AG04450 (cell line): ENCODE data around the gene LINGO1. TPM values are rescaled to one million over a fixed set of nuclear protein-coding genes. Genes with fewer than 3 reads are reported as not detected.

ENCODE experiments used
- CTCF ChIA-PET: fragments of 300-600, 350-600 bp; formaldehyde crosslinking; extraction: SDS; loops from one replicate; lab custom pipeline; 2022; ENCODE audit warnings: antibody characterized with exemption, inconsistent platforms; lab: Charles Lee
- POLR2A ChIA-PET: fragments of 350-600 bp; formaldehyde crosslinking; extraction: SDS; loops from one replicate; lab custom pipeline; 2021; ENCODE audit warnings: antibody characterized with exemption, inconsistent platforms; lab: Yijun Ruan, JAX
- DNase-seq: peaks from one replicate; pipeline ENCODE4 v3.0.0-alpha.2; 2011; ENCODE audit warnings: low read depth, low spot score
- H3K27ac ChIP-seq: one replicate; pipeline ENCODE4 v1.5.1; 2012; ENCODE audit warnings: low read depth, low read length, control low read depth
- H3K27me3 ChIP-seq: one replicate; pipeline ENCODE4 v1.6.0; 2012; ENCODE audit warnings: low read length; ENCODE audit not compliant: control insufficient read depth, insufficient read depth
- H3K4me3 ChIP-seq: 2 replicates; pipeline ENCODE4 v1.5.1; 2011; ENCODE audit warnings: mild to moderate bottlenecking, low read depth, low read length, control low read depth
- H3K9me3 ChIP-seq: 2 replicates; pipeline ENCODE4 v1.5.1; 2012; ENCODE audit warnings: low read length; ENCODE audit not compliant: control insufficient read depth, insufficient read depth
- polyA plus RNA-seq: library from polyadenylated mRNA; depleted of rRNA; stranded (reverse); fragments of >200 nt; gene quantifications from 2 replicates; pipeline ENCODE4 v1.2.3, GENCODE V29; 2011
- TF ChIP-seq, protein P1 (sequence below): IDR thresholded peaks from 2 replicates; pipeline ENCODE4 v1.5.1; 2011; ENCODE audit warnings: low read depth, low read length, control low read depth, inconsistent platforms

LINGO1 gene
- polyA plus RNA-seq, 1 experiment: not detected

DNA sequence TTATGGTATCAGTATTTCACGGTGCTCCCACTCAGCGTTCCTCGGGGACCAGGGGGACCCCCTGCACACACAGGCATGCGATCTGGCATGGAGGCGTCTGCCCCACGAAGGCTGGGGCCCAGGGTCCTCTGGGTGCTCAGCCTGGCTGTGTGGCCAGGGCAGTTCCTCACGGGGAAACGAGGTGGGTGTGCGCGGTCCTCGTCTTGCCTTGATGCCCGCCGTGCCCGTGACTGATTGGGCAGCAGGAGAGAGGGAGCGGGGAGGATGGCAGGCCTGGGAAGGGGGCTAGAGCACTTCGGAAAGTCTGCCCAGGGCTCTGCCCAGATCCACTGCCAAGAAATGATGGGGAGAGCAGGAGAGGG, 10.9 kb downstream of the LINGO1 start:
- H3K27ac ChIP-seq: no peak overlapping the region
- TF ChIP-seq, protein P1, sequence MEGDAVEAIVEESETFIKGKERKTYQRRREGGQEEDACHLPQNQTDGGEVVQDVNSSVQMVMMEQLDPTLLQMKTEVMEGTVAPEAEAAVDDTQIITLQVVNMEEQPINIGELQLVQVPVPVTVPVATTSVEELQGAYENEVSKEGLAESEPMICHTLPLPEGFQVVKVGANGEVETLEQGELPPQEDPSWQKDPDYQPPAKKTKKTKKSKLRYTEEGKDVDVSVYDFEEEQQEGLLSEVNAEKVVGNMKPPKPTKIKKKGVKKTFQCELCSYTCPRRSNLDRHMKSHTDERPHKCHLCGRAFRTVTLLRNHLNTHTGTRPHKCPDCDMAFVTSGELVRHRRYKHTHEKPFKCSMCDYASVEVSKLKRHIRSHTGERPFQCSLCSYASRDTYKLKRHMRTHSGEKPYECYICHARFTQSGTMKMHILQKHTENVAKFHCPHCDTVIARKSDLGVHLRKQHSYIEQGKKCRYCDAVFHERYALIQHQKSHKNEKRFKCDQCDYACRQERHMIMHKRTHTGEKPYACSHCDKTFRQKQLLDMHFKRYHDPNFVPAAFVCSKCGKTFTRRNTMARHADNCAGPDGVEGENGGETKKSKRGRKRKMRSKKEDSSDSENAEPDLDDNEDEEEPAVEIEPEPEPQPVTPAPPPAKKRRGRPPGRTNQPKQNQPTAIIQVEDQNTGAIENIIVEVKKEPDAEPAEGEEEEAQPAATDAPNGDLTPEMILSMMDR: no peak
- no peak for DNase-seq
- H3K4me3 ChIP-seq: no peak overlapping the region
- H3K9me3 ChIP-seq: no peaks in the 10 kb centered on the region; the same call in 1 of the 2 replicates
- peaks cover 36% of the 10 kb centered on the region for H3K27me3 ChIP-seq
- ChIA-PET POLR2A (no interaction called here), CTCF (interaction anchor here (4.3 kb wide), 1 partner anchor 12 kb away, joined by 25 read pairs; no protein-coding TSS in a partner anchor)

DNA sequence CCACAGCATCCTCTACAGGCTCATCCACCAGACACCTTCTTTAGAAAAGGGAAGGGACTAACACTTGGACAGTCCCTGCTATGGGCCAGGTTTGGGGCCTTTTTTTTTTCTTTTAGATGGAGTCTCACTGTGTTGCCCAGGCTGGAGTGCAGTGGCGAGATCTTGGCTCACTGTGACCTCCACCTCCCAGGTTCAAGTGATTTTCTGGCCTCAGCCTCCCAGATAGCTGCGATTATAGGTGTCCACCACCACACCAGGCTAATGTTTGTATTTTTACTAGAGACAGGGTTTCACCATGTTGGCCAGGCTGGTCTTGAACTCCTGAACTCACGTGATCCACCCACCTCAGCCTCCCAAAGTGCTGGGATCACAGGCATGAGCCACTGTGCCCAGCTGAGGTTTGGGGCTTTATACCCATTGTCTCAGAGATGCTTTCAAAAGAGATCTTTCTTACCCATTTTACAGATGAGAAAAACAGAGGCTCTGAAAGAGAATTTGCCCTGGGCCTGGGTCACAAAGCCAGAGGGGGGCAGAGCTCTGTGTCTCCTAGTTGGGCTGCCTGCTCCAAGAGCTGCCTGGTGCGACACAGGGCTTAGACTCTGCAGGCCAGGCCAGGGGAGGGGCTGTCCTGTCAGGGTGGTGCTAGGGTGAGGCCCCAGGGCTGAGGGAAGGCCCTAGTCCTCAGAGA, 11.6 kb downstream of the LINGO1 start:
- Histone ChIP-seq H3K4me3 (no peak overlapping the region), H3K27ac (no peak overlapping the region), H3K9me3 (no peaks in the 10 kb centered on the region; the same call in 1 of the 2 replicates), H3K27me3 (peaks cover 30% of the 10 kb centered on the region)
- TF ChIP-seq, protein P1: no peak
- POLR2A ChIA-PET: no interaction called here
- CTCF ChIA-PET: interaction anchor here (0.7 to 4.3 kb wide), 2 partner anchors 13 to 118 kb away, joined by 4 to 25 read pairs; no protein-coding TSS in a partner anchor
- no peak for DNase-seq

DNA sequence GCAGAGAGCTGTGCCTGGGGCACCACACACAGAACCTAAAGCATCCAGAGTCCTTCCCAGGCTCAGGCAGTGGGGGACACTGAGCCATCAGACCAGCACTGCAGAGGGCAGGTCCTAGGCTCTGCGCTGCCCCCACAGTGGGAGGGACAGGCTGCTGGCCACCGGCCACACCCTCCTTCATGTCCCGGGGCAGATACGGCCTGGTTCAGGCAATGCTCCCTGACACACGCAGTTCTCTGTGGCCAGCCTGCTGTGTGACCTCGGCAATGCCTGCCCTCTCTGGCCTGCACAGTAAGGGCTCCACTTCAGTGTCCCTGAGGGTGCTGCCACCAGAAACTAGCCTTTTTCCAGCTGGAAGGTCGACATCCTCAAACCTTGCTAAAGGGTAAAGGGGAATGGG, 12.4 kb downstream of the LINGO1 start:
- peaks cover 23% of the 10 kb centered on the region for H3K27me3 ChIP-seq
- no peak for DNase-seq
- TF ChIP-seq, protein P1: no peak
- H3K4me3 ChIP-seq: no peak overlapping the region
- ChIA-PET CTCF (interaction anchor here (4.3 kb wide), 1 partner anchor 13 kb away, joined by 25 read pairs; no protein-coding TSS in a partner anchor), POLR2A (no interaction called here)
- H3K9me3 ChIP-seq: no peaks in the 10 kb centered on the region; the same call in 1 of the 2 replicates
- H3K27ac ChIP-seq: no peak overlapping the region

DNA sequence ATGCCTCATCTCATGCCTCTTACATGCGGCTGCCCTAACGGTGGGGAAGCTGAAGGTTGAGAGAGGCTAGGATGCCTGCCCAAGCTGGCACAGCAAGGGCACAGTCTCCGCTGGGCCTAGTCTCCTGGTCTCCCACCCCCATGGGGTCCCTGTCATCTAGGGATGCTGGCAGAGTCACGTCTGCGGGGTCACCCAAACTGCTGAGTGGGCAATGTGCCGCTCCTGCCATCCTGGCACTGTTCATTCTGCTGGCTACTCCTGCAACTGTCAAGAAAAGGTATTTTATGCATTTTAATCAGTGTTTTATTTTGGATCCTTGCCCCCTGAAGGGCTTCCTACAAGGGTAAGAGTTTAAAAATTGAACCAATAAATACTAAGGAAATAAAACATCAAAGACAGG, 12.8 kb downstream of the LINGO1 start:
- TF ChIP-seq, protein P1: no peak
- POLR2A ChIA-PET: no interaction called here
- CTCF ChIA-PET: interaction anchor here (4.3 kb wide), 1 partner anchor 14 kb away, joined by 25 read pairs; no protein-coding TSS in a partner anchor
- H3K27ac ChIP-seq: no peak overlapping the region
- peaks cover 21% of the 10 kb centered on the region for H3K27me3 ChIP-seq
- no peaks in the 10 kb centered on the region; the same call in 1 of the 2 replicates for H3K9me3 ChIP-seq
- no peak overlapping the region for H3K4me3 ChIP-seq
- DNase-seq: no peak
